Loucy (cell line): ENCODE measurements around the gene CERS4.

Experiments used
- EZH2phosphoT487 ChIP-seq: fragments of 200-600 bp; IDR thresholded peaks from 2 replicates; pipeline ENCODE4 v1.6.1; 2018; ENCODE audit warnings: antibody characterized with exemption, mild to moderate bottlenecking, moderate library complexity, borderline replicate concordance
- TF ChIP-seq, protein P1 (sequence below): fragments of 200-600 bp; sonication (generic); conservative IDR thresholded peaks from 2 replicates; pipeline ENCODE4 v1.5.1; 2014; ENCODE audit warnings: mild to moderate bottlenecking, antibody characterized with exemption, low read length

DNA sequence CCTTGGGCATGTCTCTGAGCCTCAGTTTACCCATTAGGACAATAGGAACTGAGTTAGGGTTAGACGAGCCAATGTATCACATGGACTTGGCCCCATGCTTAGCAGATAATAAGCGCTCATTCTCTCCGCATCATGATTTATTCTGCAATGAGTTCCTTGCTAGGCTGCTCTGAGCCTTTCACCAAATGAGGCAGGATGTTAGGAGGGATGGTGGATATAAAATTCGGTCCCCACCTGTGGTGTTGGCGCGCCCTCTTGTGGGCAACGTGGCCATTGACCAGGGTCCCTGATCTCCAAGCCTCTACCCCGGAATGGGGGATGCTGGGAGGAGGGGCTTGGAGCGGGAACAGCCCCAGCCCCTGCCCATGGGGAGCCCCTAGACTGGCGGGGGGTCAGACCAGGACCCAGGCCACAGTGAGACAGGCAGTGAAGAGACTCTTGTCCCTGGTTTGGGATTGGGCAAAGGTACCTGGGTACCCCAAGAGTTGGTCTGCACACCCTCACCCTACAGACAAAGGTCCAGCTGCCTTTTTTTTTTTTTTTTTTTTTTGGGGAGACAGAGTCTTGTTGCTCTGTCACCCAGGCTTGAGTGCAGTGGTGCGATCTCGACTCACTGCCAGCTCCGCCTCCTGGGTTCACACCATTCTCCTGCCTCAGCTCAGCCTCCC lies 43.9 kb downstream of the CERS4 start:
- TF ChIP-seq, protein P1, sequence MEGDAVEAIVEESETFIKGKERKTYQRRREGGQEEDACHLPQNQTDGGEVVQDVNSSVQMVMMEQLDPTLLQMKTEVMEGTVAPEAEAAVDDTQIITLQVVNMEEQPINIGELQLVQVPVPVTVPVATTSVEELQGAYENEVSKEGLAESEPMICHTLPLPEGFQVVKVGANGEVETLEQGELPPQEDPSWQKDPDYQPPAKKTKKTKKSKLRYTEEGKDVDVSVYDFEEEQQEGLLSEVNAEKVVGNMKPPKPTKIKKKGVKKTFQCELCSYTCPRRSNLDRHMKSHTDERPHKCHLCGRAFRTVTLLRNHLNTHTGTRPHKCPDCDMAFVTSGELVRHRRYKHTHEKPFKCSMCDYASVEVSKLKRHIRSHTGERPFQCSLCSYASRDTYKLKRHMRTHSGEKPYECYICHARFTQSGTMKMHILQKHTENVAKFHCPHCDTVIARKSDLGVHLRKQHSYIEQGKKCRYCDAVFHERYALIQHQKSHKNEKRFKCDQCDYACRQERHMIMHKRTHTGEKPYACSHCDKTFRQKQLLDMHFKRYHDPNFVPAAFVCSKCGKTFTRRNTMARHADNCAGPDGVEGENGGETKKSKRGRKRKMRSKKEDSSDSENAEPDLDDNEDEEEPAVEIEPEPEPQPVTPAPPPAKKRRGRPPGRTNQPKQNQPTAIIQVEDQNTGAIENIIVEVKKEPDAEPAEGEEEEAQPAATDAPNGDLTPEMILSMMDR: peak; percentile 97
- no peak for TF ChIP-seq EZH2phosphoT487
